HG02840 (cell line): ENCODE data around the gene PODNL1.
"Not testable (repeated sequence)": the region's sequence is repeated elsewhere in the genome, so short reads cannot be mapped to it uniquely, and the experiment has no call there.

ENCODE experiments used
- ATAC-seq: cut with Tn5 transposase; IDR thresholded peaks from one replicate; pipeline ENCODE4 v1.9.1; 2021; ENCODE audit warnings: mild to moderate bottlenecking, moderate library complexity, moderate number of reproducible peaks; ENCODE audit not compliant: unreplicated experiment, low FRiP score

Gene PODNL1

GRCh38 chr19:13930402-13930801 is 7.8 kb downstream of the PODNL1 start:
- ATAC-seq, result no peak

- no peak for ATAC-seq
Measured at GRCh38 chr19:13929956-13930355, 8.3 kb downstream of the PODNL1 start.

- no peak for ATAC-seq
Measured at GRCh38 chr19:13929340-13929739, 8.9 kb downstream of the PODNL1 start.

GRCh38 chr19:13926715-13927114 is 11.5 kb downstream of the PODNL1 start:
- ATAC-seq, result no peak

GRCh38 chr19:13926010-13926409 is 12.2 kb downstream of the PODNL1 start:
- no peak for ATAC-seq

- no peak for ATAC-seq
Measured at GRCh38 chr19:13923194-13923987, 14.8 kb downstream of the PODNL1 start.

GRCh38 chr19:13922118-13922517 is 16.1 kb downstream of the PODNL1 start:
- ATAC-seq, result not testable (repeated sequence)

GRCh38 chr19:13920940-13921747 is 17.1 kb downstream of the PODNL1 start:
- no peak for ATAC-seq

- no peak for ATAC-seq
Measured at GRCh38 chr19:13920524-13920923, 17.7 kb downstream of the PODNL1 start.

GRCh38 chr19:13918726-13919411 is 19.3 kb downstream of the PODNL1 start:
- ATAC-seq, result no peak

GRCh38 chr19:13917888-13918406 is 20.3 kb downstream of the PODNL1 start:
- no peak for ATAC-seq

- ATAC-seq, result no peak
Measured at GRCh38 chr19:13914777-13915176, 23.4 kb downstream of the PODNL1 start.

GRCh38 chr19:13913352-13913751 is 24.9 kb downstream of the PODNL1 start:
- no peak for ATAC-seq

GRCh38 chr19:13909430-13909829 is 28.8 kb downstream of the PODNL1 start:
- ATAC-seq, result no peak

- ATAC-seq, result no peak
Measured at GRCh38 chr19:13908674-13909073, 29.5 kb downstream of the PODNL1 start.

- no peak for ATAC-seq
Measured at GRCh38 chr19:13906910-13907309, 31.3 kb downstream of the PODNL1 start.

- peak; percentile 23 for ATAC-seq
Measured at GRCh38 chr19:13906521-13906904, 31.7 kb downstream of the PODNL1 start.

GRCh38 chr19:13905634-13906520 is 32.3 kb downstream of the PODNL1 start, which contains the start of the genes BRME1 and CC2D1A:
Gene BRME1 (minus strand): TSS chr19:13906117. CDS start chr19:13904892, 1,225 bp downstream.
Gene CC2D1A (plus strand): TSS chr19:13906201. CDS start chr19:13906442, 241 bp downstream.
- ATAC-seq, result peak; percentile 85

- no peak for ATAC-seq
Measured at GRCh38 chr19:13902993-13903555, 35.1 kb downstream of the PODNL1 start.
